ENCODE results near the gene USF2. TPM values are rescaled to one million over a fixed set of nuclear protein-coding genes. Genes with fewer than 3 reads are reported as not detected.

Gene USF2
- total and polyA plus RNA-seq, 10 donors, result 132 to 206 (median 154) TPM

GRCh38 chr19:35307931-35308330 lies 39.2 kb downstream of the USF2 start:
- Histone ChIP-seq H3K27me3 (replicated peaks in 1 of 7) (no peaks in the 10 kb centered on the region), H3K4me3 (no peak overlapping the region), H3K9me3 (no peaks in the 10 kb centered on the region), H3K36me3 (no peaks in the 10 kb centered on the region), H3K27ac (no peak overlapping the region), H3K4me1 (peaks cover 0 to 77% (median 10%) of the 10 kb centered on the region in 6 donors)
- TF ChIP-seq CTCF (IDR thresholded peaks at IDR 0.05 in 8 of 11, conservative IDR thresholded peaks at IDR 0.05 in 3 of 11) (no peak), POLR2A (IDR thresholded peaks at IDR 0.05) (no peak)
- intact Hi-C loops (cut with DNase I; ENCODE audit: low total_unique reads), result no loop called here
- no peak for DNase-seq
- 78 to 88% (median 84%) methylated on average over 10 of the region's 10 CpGs for WGBS, 5 donors

GRCh38 chr19:35308910-35309309 lies 40.1 kb downstream of the USF2 start:
- Histone ChIP-seq H3K9me3 (no peaks in the 10 kb centered on the region), H3K36me3 (no peaks in the 10 kb centered on the region), H3K27me3 (replicated peaks in 1 of 7) (no peaks in the 10 kb centered on the region), H3K4me3 (no peak overlapping the region), H3K4me1 (peaks cover 0 to 80% (median 10%) of the 10 kb centered on the region in 6 donors), H3K27ac (peak overlapping the region in 3 of 8 donors; percentile 52 to 65 (median 65))
- TF ChIP-seq CTCF (IDR thresholded peaks at IDR 0.05 in 8 of 11, conservative IDR thresholded peaks at IDR 0.05 in 3 of 11) (no peak), POLR2AphosphoS5 (IDR thresholded peaks at IDR 0.05) (no peak), POLR2A (IDR thresholded peaks at IDR 0.05) (no peak)
- WGBS, 5 donors, result 76 to 90% (median 86%) methylated on average over 7 of the region's 7 CpGs
- no peak for DNase-seq
- intact Hi-C loops (cut with DNase I; ENCODE audit: low total_unique reads), result no loop called here

GRCh38 chr19:35309481-35310279 lies 40.9 kb downstream of the USF2 start:
- Histone ChIP-seq H3K27me3 (replicated peaks in 1 of 7) (no peaks in the 10 kb centered on the region), H3K27ac (peak overlapping the region in 3 of 8 donors; percentile 52 to 65 (median 65)), H3K9me3 (no peaks in the 10 kb centered on the region), H3K36me3 (no peaks in the 10 kb centered on the region), H3K4me3 (peak overlapping the region in 2 of 8 donors; percentile 6 to 22), H3K4me1 (peaks cover 0 to 87% (median 10%) of the 10 kb centered on the region in 6 donors)
- intact Hi-C loops (cut with DNase I; ENCODE audit: low total_unique reads), result no loop called here
- no peak for TF ChIP-seq CTCF (IDR thresholded peaks at IDR 0.05 in 8 of 11, conservative IDR thresholded peaks at IDR 0.05 in 3 of 11)
- TF ChIP-seq POLR2AphosphoS5 (IDR thresholded peaks at IDR 0.05), result peak in 2 of 3 donors; percentile 73
- no peak for TF ChIP-seq POLR2A (IDR thresholded peaks at IDR 0.05)
- no peak for DNase-seq
- 51 to 85% (median 68%) methylated on average over 43 to 47 of the region's 47 CpGs for WGBS, 5 donors

- no peak for TF ChIP-seq POLR2A (IDR thresholded peaks at IDR 0.05)
- no peak for TF ChIP-seq CTCF (IDR thresholded peaks at IDR 0.05 in 8 of 11, conservative IDR thresholded peaks at IDR 0.05 in 3 of 11)
- no peak for TF ChIP-seq POLR2AphosphoS5 (IDR thresholded peaks at IDR 0.05)
- intact Hi-C loops (cut with DNase I; ENCODE audit: low total_unique reads), result no loop called here
- WGBS, 5 donors, result 56 to 77% (median 66%) methylated on average over 11 to 12 of the region's 12 CpGs
- Histone ChIP-seq H3K4me1 (peaks cover 0 to 93% (median 11%) of the 10 kb centered on the region in 6 donors), H3K27me3 (replicated peaks in 1 of 7) (no peaks in the 10 kb centered on the region), H3K36me3 (no peaks in the 10 kb centered on the region), H3K4me3 (peak overlapping the region in 3 of 8 donors; percentile 6 to 22 (median 21)), H3K27ac (peak overlapping the region in 3 of 8 donors; percentile 52 to 65 (median 65)), H3K9me3 (no peaks in the 10 kb centered on the region)
- DNase-seq, result no peak
Observed at GRCh38 chr19:35310331-35310730, 41.6 kb downstream of the USF2 start.
